MM.1S (cell line): ENCODE results near the gene NIPAL4.

Source experiments
- DNase-seq: peaks from one replicate; pipeline ENCODE4 v3.0.0-alpha.2; 2015
- H2AFZ ChIP-seq: fragments of 300-600 bp; sonication (generic); 2 replicates; pipeline ENCODE4 v1.6.0; 2016; ENCODE audit warnings: antibody characterized with exemption, low read length
- H3F3A ChIP-seq: fragments of 300-600 bp; sonication (generic); 2 replicates; pipeline ENCODE4 v1.6.1; 2016; ENCODE audit warnings: mild to moderate bottlenecking, antibody characterized with exemption, low read length, moderate library complexity, mixed read lengths; ENCODE audit not compliant: insufficient read depth
- H3K27ac ChIP-seq: fragments of 300-600 bp; sonication (generic); 2 replicates; pipeline ENCODE4 v1.5.1; 2016; ENCODE audit warnings: mild to moderate bottlenecking, low read length
- H3K27me3 ChIP-seq: fragments of 300-600 bp; sonication (generic); replicated peaks from 2 replicates; pipeline ENCODE4 v1.6.0; 2016; ENCODE audit warnings: low read length; ENCODE audit not compliant: insufficient read depth
- H3K36me3 ChIP-seq: fragments of 300-600 bp; sonication (generic); replicated peaks from 2 replicates; pipeline ENCODE4 v1.6.1; 2016; ENCODE audit warnings: mild to moderate bottlenecking, low read length, mixed read lengths; ENCODE audit not compliant: insufficient read depth
- H3K4me1 ChIP-seq: fragments of 300-600 bp; sonication (generic); 2 replicates; pipeline ENCODE4 v1.6.1; 2016; ENCODE audit warnings: low read length, mixed read lengths
- H3K4me2 ChIP-seq: fragments of 300-600 bp; sonication (generic); 2 replicates; pipeline ENCODE4 v1.6.0; 2016; ENCODE audit warnings: low read depth, low read length
- H3K4me3 ChIP-seq: fragments of 300-600 bp; sonication (generic); 2 replicates; pipeline ENCODE4 v1.5.1; 2016; ENCODE audit warnings: low read length, mixed read lengths
- H3K79me2 ChIP-seq: fragments of 300-600 bp; sonication (generic); 2 replicates; pipeline ENCODE4 v1.6.1; 2016; ENCODE audit warnings: mixed run types, low read length, mixed read lengths
- H3K9ac ChIP-seq: fragments of 300-600 bp; sonication (generic); 2 replicates; pipeline ENCODE4 v1.6.1; 2016; ENCODE audit warnings: low read length, mixed read lengths
- H3K9me2 ChIP-seq: fragments of 300-600 bp; sonication (generic); replicated peaks from 2 replicates; pipeline ENCODE4 v1.6.1; 2016; ENCODE audit warnings: mild to moderate bottlenecking, low read length, mixed read lengths; ENCODE audit not compliant: insufficient read depth
- H3K9me3 ChIP-seq: fragments of 300-600 bp; sonication (generic); replicated peaks from 2 replicates; pipeline ENCODE4 v1.6.1; 2016; ENCODE audit warnings: mild to moderate bottlenecking, low read length, mixed read lengths; ENCODE audit not compliant: insufficient read depth
- H4K20me1 ChIP-seq: fragments of 300-600 bp; sonication (generic); 2 replicates; pipeline ENCODE4 v1.6.1; 2016; ENCODE audit warnings: mild to moderate bottlenecking, low read length, moderate library complexity, mixed read lengths; ENCODE audit not compliant: insufficient read depth
- CTCF ChIP-seq: fragments of 300-600 bp; sonication (generic); IDR thresholded peaks from 2 replicates; pipeline ENCODE4 v1.5.1; 2016; ENCODE audit warnings: antibody characterized with exemption, low read length, mixed read lengths
- EZH2 ChIP-seq: fragments of 300-600 bp; sonication (generic); optimal IDR thresholded peaks from 2 replicates; pipeline ENCODE3; 2017; ENCODE audit warnings: low read depth, mild to moderate bottlenecking, antibody characterized with exemption, low read length, mixed read lengths
- EZH2phosphoT487 ChIP-seq: fragments of 300-600 bp; sonication (generic); IDR thresholded peaks from 2 replicates; pipeline ENCODE4 v1.6.1; 2018; ENCODE audit warnings: antibody characterized with exemption, low read length

The NIPAL4 gene

GRCh38 chr5:157456301-157456700, 3.7 kb upstream of the NIPAL4 start:
- no peaks in the 10 kb centered on the region for H3K9me3 ChIP-seq
- H3K27me3 ChIP-seq: peaks cover 7% of the 10 kb centered on the region; the same call in 1 of the 2 replicates
- H4K20me1 ChIP-seq: no peaks in the 10 kb centered on the region
- H3K4me3 ChIP-seq: no peak overlapping the region
- H3K27ac ChIP-seq: no peak overlapping the region
- H3K9me2 ChIP-seq: no peaks in the 10 kb centered on the region
- H3K79me2 ChIP-seq: no peaks in the 10 kb centered on the region
- no peak for DNase-seq
- no peaks in the 10 kb centered on the region for H3F3A ChIP-seq
- no peak overlapping the region for H3K9ac ChIP-seq
- TF ChIP-seq CTCF: no peak
- TF ChIP-seq EZH2phosphoT487: no peak
- no peak for TF ChIP-seq EZH2
- H3K36me3 ChIP-seq: no peaks in the 10 kb centered on the region
- no peaks in the 10 kb centered on the region for H3K4me1 ChIP-seq
- H3K4me2 ChIP-seq: no peak overlapping the region
- no peak overlapping the region for H2AFZ ChIP-seq

- H2AFZ ChIP-seq: no peak overlapping the region
- H4K20me1 ChIP-seq: no peaks in the 10 kb centered on the region
- no peaks in the 10 kb centered on the region for H3F3A ChIP-seq
- H3K36me3 ChIP-seq: no peaks in the 10 kb centered on the region
- no peak overlapping the region for H3K27ac ChIP-seq
- no peaks in the 10 kb centered on the region for H3K9me2 ChIP-seq
- TF ChIP-seq EZH2 (no peak), CTCF (no peak), EZH2phosphoT487 (no peak)
- DNase-seq: no peak
- H3K27me3 ChIP-seq: peaks cover 7% of the 10 kb centered on the region; the same call in 1 of the 2 replicates
- H3K79me2 ChIP-seq: no peaks in the 10 kb centered on the region
- no peaks in the 10 kb centered on the region for H3K9me3 ChIP-seq
- H3K4me1 ChIP-seq: no peaks in the 10 kb centered on the region
- H3K4me3 ChIP-seq: no peak overlapping the region
- no peak overlapping the region for H3K9ac ChIP-seq
- no peak overlapping the region for H3K4me2 ChIP-seq
Measured at GRCh38 chr5:157457391-157457790, 2.6 kb upstream of the NIPAL4 start.

DNA sequence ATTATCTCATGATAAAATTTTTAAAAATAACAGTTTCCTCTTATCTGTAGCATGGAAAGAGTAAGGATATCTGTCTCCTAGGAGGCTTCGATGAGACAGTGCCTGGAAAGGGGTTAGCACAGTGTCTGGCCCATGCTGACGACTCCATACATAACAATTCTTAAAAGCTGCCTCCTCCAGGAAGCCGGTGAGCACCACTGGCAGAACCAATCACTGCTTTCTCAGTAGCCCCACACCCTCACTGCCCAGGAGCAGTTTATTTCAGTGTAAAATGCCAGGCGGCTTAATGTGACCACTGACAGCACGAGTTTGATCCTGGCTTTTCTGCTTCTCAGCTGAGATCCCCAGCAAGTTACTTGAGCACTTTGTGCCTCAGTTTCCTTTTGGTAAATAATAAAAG, 1.2 kb upstream of the NIPAL4 start:
- peaks cover 7% of the 10 kb centered on the region; the same call in 1 of the 2 replicates for H3K27me3 ChIP-seq
- H4K20me1 ChIP-seq: no peaks in the 10 kb centered on the region
- H3K36me3 ChIP-seq: no peaks in the 10 kb centered on the region
- no peaks in the 10 kb centered on the region for H3K9me2 ChIP-seq
- H3F3A ChIP-seq: no peaks in the 10 kb centered on the region
- H2AFZ ChIP-seq: no peak overlapping the region
- TF ChIP-seq EZH2phosphoT487: no peak
- TF ChIP-seq EZH2: no peak
- TF ChIP-seq CTCF: no peak
- no peak overlapping the region for H3K27ac ChIP-seq
- H3K4me2 ChIP-seq: no peak overlapping the region
- H3K4me1 ChIP-seq: no peaks in the 10 kb centered on the region
- no peak overlapping the region for H3K9ac ChIP-seq
- no peak overlapping the region for H3K4me3 ChIP-seq
- no peaks in the 10 kb centered on the region for H3K9me3 ChIP-seq
- DNase-seq: no peak
- H3K79me2 ChIP-seq: no peaks in the 10 kb centered on the region
